Left forelimb (tissue), 1 donor: ENCODE results near the gene CD44.
"Not testable (repeated sequence)": the region's sequence is repeated elsewhere in the genome, so short reads cannot be mapped to it uniquely, and the experiment has no call there.

Experiments used
- DNase-seq: peaks from one replicate; pipeline ENCODE4 v3.0.0-alpha.2; 2018; ENCODE audit warnings: low spot score

The CD44 gene

GRCh38 chr11:35138943-35139721 lies at the start of gene CD44:
Gene CD44, plus strand, starts transcription at chr11:35139171. Its CDS starts 133 bp downstream, at chr11:35139304.
- peak; percentile 84 for DNase-seq

GRCh38 chr11:35089666-35090065 lies 49.3 kb upstream of the CD44 start:
- DNase-seq: no peak

DNA sequence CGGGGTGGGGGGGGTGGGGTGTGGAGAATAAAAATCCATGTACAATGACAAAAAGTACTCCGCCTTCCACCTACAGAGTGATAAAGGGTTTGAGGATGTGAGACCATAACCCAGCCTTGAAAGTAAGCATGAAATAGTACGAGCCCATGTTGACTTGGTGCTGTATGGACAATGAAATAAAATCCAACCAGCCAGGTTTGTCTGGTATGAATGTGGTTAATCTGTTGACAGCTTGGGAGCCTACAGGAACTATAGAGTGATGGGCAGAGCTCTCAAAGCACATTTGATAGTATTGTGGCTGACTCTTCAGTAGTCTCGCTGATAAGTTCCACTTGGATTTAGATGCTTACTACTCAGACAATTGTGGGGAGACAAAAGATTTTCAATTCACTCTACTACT lies 48.8 kb upstream of the CD44 start:
- no peak for DNase-seq

GRCh38 chr11:35090991-35091390 lies 48.0 kb upstream of the CD44 start:
- not testable (repeated sequence) for DNase-seq

DNA sequence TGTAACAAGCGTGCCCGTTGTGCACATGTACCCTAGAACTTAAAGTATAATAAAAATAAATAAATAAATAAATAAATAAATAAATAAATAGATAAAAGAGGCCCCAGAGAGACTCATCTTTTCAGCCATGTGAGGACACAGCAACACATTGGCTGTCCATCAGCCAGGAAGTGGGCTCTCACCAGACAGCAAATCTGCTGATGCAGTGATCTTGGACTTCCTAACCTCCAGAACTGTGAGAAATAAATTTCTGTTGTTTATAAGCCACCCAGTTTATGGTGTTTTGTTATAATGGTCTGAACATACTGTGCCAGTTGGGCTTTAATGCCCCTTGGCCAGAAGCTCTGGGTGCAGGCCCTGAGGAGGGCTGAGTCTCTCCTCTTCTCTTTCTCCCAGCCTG lies 42.2 kb upstream of the CD44 start:
- no peak for DNase-seq

- DNase-seq: no peak
These were observed 41.0 kb upstream of the CD44 start for GRCh38 chr11:35097814-35098455.

- DNase-seq: no peak
These were observed 40.1 kb upstream of the CD44 start for GRCh38 chr11:35098855-35099254.

- DNase-seq: no peak
These were observed 39.5 kb upstream of the CD44 start for GRCh38 chr11:35099278-35100012.

DNA sequence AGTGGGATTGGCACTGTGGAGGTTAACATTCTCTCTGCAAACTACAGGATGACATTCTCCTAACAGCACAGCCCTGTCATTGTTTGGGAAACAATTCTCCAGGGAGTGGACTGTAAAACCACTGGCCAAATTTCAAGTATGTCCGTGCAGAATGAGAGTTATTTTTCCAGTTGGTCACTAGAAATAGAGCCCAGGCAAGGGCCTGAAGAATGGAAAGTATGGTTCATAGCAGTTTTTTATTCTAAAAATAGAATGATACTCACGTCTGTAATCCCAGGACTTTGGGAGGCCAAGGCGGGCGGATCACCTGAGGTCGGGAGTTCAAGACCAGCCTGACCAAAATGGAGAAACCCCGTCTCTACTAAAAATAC lies 39.0 kb upstream of the CD44 start:
- no peak for DNase-seq

GRCh38 chr11:35101223-35101622 lies 37.7 kb upstream of the CD44 start:
- DNase-seq: no peak

GRCh38 chr11:35102267-35102666 lies 36.7 kb upstream of the CD44 start:
- DNase-seq: no peak

GRCh38 chr11:35103366-35104208 lies 35.4 kb upstream of the CD44 start:
- DNase-seq: no peak

DNA sequence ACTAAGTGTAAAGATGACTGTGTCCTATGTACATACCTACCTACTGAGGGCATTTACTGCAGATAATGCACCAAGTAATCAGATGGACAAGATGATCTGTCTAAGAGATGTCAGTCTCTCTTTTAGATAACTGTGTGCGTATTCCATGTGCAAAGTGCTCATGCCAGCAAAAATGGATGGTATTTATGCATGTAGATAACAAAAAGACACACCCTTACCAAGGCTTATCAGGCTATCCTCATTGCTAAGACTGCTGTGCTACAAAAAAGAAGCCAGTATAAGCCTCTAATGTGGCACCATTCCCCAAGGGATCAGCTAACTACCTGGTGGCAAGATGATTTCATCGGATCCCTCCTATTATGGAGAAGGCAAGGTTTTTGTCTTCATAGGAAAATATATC lies 34.3 kb upstream of the CD44 start:
- DNase-seq: no peak

DNA sequence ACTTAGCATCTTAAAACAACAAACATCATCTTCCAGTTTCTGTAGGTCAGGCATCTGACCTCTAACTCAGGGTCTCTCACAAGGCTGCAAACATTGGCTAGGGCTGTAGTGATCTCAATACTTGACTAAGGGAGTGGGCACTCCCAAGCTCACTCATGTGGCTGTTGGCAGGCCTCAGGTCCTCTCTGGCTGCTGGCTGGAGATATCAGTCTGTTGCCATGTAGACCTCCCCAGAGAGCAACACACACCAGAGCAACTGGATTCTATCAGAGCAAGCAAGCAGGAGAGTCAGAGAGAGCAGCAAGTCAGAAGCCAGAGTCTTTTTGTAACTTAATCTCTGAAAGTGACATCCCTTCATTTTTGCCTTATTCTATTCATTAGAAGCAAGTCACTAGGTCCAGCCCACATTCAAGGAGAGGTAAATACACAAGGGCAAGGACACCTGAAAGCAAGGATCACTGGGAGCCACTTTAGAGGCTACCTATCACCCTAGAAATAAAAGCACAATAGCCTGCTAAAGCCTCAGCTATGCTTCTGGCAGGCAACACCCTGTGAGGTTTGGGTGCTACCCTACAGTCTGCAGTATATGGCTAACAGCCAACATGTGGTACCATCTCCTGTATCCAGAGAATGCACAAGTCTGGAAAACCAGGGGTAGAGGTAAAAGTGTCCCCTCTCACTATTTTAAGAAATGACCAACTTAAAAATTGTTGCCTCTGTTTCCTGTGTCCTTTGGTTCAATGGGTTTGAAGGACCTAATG lies 33.5 kb upstream of the CD44 start:
- DNase-seq: no peak

DNA sequence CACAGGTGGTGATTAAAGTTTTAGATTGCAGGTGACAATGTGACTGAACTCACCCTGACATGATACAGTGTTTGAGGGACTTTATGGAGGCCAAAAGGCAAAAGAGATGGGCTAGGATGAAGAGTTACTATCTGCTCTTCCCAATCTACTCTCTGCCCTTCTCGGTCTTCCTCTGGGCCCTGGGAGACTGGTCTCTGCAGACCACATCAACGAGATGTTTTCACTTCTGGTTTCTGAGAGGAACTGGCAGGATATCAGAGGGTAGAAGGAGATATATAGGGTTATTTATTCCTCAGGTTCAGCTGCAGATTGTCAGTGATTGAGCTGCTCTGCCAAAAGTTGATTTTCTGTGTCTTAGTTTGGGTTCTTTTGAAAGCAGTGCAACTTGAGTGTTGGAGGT lies 32.4 kb upstream of the CD44 start:
- no peak for DNase-seq

DNA sequence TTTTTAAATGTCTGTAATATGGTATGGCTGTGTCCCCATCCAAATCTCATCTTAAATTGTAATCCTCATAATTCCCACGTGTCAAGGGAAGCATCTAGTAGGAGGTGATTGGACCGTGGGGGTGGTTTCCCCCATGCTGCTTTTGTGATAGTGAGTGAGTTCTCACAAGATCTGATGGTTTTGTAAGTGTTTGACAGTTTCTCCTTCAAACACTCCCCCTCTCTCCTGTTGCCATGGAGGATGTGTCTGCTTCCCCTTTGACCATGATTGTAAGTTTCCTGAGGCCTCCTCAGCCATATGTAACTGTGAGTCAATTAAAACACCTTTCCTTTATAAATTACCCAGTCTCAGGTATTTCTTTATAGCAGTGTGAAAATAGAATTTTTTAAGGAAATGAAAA lies 31.1 kb upstream of the CD44 start:
- no peak for DNase-seq

- not testable (repeated sequence) for DNase-seq
These were observed 30.6 kb upstream of the CD44 start for GRCh38 chr11:35108336-35108735.

DNA sequence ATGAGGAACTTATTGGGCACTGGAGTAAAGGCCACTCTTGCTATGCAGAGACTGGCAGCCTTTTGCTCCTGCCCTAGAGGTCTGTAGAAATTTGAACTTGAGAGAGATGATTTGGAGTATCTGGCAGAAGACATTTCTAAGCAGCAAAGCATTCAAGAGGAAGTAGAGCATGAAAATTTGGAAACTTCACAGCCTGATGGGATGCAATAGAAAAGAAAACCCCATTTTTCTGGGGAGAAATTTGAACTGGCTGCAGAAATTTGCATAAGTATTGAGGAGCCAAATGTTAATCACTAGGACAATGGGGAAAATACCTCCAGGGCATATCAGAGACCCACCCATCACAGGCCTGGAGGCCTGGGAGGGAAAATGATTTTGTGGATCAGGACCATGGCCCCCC lies 29.9 kb upstream of the CD44 start:
- no peak for DNase-seq

DNA sequence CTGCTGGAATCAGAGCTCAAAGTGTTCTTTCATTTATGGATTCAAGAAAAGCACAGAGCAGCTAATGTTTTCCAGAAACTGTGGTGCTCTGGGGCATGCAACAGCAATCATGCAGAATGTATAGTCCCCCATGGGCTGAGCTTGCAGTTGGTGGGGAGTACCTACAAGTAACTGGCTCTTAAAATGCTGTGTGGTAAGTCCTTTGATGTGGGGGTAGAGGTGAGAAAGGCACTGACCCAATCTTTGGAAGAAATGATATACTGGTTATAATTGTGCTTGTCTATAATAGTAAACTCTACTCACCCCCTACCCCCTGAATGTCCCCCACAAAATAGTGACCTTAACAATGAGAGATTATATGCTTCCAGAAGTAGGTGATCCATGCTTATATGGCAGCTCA lies 29.1 kb upstream of the CD44 start:
- DNase-seq: no peak

DNA sequence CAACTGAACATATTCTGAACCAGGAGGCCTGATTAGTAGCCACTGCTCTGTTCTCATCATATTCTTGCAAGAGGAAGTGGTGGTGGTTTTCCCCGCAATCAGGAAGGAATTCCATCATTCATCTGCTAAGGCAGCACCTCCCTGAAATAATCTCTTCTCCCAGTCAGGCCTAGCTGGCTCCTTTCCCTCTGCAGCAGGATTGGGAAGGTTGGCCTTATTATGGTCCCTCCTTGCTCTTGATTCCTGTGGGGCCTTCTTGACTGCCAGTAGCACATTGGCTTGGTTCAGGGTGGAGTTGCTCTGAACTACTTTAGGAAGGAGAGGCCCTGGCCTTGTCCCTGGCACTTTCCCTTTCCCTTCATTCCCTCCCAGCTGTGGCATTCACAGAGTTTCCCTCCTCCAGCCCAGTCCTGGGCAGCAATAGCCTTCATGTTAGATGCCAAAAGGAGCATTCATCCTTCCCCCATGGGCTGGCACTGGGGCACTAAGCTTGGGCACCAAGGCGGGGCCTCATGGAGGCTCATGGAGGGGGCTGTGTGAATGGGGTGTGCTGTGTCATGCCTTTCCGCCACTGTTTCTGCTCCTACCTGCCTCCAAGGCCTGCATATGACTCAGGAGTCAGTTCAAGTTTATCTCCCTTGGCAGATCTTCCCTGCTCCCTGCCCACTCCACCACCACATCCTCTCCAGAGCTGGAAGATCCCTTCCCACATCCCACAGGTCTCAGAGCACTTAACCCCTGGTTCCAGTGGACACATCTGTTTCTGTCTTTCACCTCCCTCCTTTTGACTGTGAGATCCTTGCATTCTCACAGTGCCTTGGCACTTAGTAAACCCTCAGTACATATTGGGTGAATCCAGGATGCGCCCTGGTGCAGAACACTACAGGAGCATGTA lies 27.6 kb upstream of the CD44 start:
- no peak for DNase-seq
